ENCODE results near the gene PUS7. TPM values are rescaled to one million over a fixed set of nuclear protein-coding genes. Genes with fewer than 3 reads are reported as not detected.
"Not testable (repeated sequence)": the region's sequence is repeated elsewhere in the genome, so short reads cannot be mapped to it uniquely, and the experiment has no call there.

The PUS7 gene, protein sequence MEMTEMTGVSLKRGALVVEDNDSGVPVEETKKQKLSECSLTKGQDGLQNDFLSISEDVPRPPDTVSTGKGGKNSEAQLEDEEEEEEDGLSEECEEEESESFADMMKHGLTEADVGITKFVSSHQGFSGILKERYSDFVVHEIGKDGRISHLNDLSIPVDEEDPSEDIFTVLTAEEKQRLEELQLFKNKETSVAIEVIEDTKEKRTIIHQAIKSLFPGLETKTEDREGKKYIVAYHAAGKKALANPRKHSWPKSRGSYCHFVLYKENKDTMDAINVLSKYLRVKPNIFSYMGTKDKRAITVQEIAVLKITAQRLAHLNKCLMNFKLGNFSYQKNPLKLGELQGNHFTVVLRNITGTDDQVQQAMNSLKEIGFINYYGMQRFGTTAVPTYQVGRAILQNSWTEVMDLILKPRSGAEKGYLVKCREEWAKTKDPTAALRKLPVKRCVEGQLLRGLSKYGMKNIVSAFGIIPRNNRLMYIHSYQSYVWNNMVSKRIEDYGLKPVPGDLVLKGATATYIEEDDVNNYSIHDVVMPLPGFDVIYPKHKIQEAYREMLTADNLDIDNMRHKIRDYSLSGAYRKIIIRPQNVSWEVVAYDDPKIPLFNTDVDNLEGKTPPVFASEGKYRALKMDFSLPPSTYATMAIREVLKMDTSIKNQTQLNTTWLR
- 5.2 TPM for total RNA-seq
- long read RNA-seq, transcript PUS7-202 (16 exons, 2,356 nt), result major isoform, 9 of 11 reads
- long read RNA-seq, partial matches to known transcripts, result 2 of 11 reads
- long read RNA-seq, other reads (novel, unspliced or antisense), result 0 of 11 reads

DNA sequence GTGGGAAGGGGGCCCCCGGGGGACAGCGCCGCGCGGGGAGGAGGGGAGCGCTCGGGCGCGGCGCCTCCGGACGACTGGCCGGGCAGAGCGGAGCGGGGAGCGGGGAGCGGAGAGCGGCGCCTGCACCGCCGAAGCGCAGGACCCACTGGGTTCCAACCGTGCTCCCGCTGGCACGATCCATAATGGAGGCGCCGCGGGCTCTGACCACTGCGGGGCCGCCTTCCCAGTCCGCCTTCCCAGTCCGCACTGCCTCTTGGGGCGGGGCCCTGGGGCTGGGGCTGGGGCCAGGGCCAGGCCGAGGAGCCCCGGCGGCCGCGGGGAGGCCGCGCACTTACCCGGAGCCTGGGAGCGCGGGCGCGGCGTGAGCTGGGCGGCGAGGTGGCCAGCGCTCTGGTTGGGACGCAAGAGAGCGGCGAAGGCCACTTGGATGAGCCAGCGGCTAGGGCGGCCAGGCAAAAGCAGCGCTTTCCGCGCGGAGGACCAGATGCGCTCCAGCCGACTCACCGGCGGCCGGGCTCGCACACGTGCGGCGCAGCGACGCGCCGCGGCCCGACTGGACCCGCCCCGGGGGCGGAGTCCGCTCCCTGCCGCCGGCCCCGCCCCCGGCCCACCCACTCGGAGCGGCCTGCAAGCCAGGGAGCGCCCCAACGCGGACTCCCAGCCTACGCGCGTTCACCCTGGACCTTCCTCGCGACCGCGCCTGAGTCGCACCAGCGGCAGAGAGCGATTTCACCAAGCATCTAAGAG, at the start of gene PUS7:
Gene PUS7 (minus strand): TSS at position 555 of the 747 bp plus-strand sequence. CDS start 13,759 bp downstream, outside the sequence.
- ATAC-seq (ENCODE audit: poor library complexity) (peak; percentile 98), DNase-seq (peak; percentile 92)
- intact Hi-C loops (cut with DNase I), result no loop called here

DNA sequence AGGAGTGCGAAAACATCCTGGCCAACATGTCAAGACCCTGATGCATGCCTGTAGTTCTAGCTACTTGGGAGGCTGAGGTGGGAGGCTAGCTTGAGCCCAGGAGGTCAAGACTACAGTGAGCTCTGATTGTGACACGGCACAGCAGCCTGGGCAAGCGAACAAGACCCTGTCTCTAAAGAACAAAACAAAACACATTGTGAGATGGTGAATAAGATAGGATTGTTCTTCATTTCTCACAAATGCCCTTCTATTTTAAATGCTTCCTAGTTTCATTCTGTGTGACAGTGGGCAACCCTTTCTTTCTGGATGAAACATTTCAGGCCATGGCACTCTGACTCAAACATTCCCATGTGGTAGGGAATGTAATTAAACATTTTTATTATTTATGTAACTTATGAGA, 45.8 kb upstream of the PUS7 start:
- DNase-seq, result no peak
- no peak for ATAC-seq (ENCODE audit: poor library complexity)
- intact Hi-C loops (cut with DNase I), result no loop called here

DNA sequence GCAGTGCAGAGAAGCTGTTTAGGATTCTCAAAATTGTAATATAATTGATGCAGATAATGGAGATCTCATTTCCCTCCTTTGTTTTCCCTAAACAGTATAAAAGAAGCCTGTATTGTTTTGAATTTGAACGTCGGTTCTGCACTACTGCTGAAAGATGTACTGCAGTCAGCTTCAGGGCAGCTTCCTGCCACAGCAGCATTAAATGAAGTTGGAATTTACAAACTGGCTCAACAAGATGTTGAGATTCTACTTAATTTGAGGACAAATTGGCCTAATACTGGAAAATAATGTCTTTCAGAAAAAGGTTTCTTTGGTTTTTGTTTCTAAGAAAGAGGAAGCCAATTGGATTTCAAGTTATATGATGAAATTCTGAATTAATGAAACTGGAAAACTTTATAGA, 45.0 kb upstream of the PUS7 start:
- intact Hi-C loops (cut with DNase I), result no loop called here
- ATAC-seq (ENCODE audit: poor library complexity), result no peak

DNA sequence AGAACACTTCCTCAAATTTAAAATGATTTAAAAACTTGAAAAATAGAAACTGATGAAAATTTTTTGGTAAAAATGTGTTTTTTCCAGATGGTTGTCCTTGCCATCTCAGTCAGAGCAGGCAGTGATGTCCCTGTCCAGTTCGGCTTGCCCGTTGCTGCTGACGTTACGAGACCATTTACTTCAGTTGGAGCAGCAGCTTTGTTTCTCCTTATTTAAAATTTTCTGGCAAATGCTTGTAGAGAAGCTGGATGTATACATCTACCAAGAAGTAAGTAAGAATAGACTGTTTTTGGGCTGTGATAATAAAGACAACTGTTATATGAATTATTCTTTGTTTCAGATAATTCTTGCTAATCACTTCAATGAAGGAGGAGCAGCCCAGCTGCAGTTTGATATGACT, 43.1 kb upstream of the PUS7 start:
- intact Hi-C loops (cut with DNase I), result no loop called here
- ATAC-seq (ENCODE audit: poor library complexity), result no peak
- DNase-seq, result no peak

More for the DNA sequence above, 45.0 kb upstream of the PUS7 start:
- no peak for DNase-seq

DNA sequence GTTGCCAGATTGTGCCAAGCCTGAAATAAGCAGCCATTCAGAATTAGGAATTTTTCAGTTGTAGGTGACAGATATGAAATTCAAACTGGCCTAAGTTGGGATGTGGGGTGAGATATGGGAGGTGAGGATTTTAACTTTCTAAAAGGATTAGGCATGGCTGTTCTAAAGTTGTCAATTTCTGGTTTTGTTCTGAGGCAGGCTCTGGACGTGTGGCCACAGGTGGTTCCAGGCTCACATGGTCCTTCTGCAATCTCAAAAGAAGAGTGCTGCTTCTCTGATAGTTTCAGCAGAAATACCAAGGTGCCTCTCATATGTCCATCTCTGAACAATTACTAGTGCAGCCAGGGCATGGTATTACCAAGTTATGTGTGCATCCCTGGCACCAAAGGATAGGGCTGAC, 37.9 kb upstream of the PUS7 start:
- DNase-seq, result no peak
- intact Hi-C loops (cut with DNase I), result no loop called here
- no peak for ATAC-seq (ENCODE audit: poor library complexity)

DNA sequence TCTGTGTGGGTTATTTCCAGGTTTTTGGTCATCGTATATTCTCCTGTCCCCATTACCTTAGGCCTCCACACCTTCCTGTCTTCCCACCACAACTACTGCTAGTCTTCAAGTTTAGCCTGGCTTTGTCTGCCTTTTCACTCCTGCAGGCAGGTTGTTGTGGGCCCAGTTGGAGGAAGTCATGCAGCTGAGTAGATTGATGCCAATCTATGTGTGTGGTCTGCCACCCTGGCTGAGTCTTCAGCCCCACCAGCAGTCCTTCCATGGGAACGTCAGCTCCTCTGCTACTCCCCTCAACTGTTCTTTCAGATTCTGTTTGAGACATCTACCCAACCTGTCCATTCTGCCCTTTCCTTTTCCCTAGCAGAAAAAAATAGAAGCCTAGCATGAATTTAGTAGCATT, 16.3 kb upstream of the PUS7 start:
- intact Hi-C loops (cut with DNase I), result no loop called here
- DNase-seq, result no peak
- ATAC-seq (ENCODE audit: poor library complexity), result no peak

DNA sequence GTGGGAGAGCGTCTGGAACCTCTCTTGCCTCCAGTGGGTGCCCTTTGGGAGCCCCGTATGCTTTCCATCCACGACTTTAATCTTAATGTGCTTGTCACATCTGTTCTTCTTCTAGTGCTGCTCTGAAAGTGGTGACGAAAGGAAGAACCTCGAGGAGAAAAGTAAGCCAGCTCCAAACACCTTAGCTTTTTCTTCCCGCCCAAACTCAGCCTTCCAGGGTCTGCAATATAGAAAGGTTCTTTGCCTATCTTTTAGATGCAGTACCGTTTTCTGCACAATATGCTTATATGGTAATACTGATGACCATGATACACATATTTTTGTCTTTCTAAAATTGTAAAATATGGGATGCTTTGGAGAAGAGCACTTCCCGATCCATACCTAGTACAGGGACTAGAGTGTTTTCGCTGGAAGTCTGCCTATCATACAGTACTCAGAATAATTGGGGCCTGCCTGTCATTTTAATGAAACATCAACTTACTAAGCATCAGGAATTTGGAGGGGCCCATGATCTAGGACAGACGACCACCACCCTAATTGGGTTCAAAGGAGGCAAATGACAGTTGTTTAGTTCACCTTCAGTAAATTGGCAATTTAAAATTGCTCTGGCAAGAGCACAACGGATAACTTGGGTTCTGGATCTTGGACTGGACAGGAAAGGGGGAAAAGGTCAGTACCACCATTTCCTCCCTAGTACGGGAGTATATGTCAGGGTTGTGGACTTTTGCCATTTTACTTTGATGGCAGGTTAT, 10.8 kb upstream of the PUS7 start:
- no peak for ATAC-seq (ENCODE audit: poor library complexity)
- no peak for DNase-seq
- intact Hi-C loops (cut with DNase I), result no loop called here

DNA sequence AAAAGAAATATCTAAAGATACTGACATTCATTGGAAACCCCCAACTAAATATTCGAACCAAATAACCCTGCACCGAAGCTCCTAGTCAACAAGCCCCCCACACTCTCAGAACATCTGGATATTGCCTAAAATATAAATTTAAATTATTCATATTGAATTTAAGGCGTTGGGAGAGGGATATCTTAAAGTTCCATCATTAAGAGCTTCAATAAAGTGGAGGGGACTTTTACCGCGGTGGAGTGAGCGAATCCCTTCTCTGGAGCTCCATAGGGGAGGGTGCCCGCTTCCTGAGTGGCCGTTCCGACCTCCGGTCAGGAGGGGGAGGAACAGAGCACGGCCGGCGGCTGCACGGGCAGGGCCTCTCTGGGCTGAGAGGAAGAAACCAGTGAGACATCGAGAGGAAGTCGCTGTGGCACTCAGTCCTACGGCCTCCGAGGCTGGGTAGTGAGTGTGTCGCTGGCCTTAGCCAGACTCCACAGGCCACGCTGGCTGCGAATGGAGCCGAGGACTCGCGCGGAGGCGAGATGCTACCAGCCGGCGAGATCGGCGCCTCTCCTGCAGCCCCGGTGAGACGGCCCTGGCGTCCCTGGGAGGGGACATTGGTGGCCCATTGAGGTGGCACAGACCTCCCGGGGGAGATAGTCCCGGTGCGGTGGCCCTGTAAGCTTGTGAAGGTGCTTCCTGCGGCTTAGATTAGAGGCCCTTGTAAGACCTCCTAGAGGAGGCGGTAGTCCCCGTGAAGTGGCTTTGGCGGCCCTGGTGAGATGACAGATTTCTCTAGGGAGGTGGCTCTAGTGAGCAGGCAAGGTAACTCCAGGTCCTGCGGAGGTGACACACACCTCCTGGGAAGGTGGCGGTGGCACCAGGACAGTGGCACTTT, 10.0 kb upstream of the PUS7 start, which contains the start of gene RINT1:
Gene RINT1 (plus strand): TSS at position 410 of the 880 bp plus-strand sequence. CDS start 115 bp downstream, at position 525.
- intact Hi-C loops (cut with DNase I), result no loop called here
- peak; percentile 94 for DNase-seq

DNA sequence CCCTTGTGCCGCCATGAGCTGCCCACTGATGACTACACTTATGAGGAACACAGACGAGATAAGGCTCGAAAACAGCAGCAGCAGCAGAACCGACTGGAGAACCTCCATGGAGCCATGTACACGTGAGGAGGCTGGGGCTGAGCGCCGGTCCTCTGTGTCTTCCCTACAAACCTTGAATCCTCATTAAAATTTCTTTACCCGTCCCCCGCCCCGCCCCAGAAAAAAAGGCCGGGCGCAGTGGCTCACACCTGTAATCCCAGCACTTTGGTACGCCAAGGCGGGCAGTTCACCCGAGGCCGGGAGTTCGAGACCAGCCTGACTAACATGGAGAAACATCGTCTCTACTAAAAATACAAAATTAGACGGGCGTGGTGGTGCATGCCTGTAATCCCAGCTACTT, 8.5 kb upstream of the PUS7 start:
- DNase-seq (no peak), ATAC-seq (ENCODE audit: poor library complexity) (no peak)
- intact Hi-C loops (cut with DNase I), result no loop called here

More for the DNA sequence above, 10.0 kb upstream of the PUS7 start, which contains the start of gene RINT1:
- peak; percentile 100 for ATAC-seq (ENCODE audit: poor library complexity)

DNA sequence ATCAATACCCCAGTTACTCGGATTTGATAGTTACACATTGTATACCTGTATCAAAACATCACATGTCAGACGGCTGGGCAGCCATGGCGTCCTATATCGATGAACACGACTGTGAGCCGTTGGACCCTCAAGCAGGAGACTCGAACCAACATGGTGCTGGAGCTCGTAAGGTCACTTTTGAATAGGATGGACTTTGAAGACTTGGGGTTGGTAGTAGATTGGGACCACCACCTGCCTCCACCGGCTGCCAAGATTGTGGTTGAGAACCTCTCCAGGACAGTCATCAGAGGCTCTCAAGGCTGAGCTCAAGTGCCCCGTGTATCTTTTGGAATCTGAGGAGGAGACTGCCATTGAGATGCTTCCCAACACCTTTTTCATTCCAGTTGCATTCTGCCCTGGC, 8.1 kb upstream of the PUS7 start:
- intact Hi-C loops (cut with DNase I), result no loop called here
- ATAC-seq (ENCODE audit: poor library complexity) (no peak), DNase-seq (no peak)

DNA sequence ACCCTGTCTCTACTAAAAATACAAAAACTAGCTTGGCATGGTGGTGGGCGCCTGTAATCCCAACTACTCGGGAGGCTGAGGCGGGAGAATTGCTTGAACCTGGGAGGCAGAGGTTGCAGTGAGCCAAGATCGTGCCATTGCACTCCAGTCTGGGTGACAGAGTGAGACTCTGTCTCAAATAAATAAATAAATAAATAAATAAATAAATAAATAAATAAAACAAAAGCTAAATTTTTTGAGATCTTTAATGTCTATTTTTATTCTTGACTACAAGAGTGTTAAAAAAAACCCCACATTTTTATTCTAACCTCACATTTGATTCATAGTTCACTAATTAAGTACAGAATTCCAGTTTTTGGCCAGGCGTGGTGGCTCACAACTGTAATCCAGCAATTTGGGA, 5.7 kb upstream of the PUS7 start:
- intact Hi-C loops (cut with DNase I); DNase-seq; ATAC-seq (ENCODE audit: poor library complexity): not testable (repeated sequence)

DNA sequence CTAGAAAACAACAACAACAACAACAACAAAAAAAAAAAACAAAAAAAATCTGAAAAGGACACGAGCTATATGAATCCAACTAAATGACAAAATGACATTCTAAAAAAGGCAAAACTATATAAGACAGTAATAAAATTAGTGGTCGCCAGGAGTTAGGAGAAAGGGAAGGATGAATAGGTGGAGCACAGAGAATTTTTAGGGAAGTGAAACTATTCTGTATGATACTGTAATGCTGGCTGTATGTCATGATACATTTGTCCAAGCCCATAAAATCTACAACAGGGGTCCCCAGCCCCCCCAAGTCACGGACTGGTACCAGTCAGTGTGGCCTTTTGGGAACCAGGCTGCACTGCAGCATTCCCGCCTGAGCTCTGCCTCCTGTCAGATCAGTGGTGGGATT, 2.8 kb upstream of the PUS7 start:
- DNase-seq, result no peak
- no peak for ATAC-seq (ENCODE audit: poor library complexity)
- intact Hi-C loops (cut with DNase I), result no loop called here

DNA sequence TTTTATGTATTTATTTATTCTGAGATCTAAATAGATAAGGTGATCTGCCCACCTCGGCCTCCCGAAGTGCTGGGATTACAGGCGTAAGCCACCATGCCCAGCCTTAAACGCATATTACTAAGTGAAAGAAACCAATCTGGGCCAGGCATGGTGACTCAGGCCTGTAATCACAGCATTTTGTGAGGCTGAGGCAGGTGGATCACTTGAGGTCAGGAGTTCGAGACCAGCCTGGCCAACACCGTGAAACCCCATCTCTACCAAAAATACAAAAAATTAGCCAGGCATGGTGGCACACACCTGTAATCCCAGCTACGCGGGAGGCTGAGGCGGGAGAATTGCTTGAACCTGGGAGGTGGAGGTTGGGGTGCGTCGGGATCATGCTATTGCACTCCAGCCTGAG, 2.4 kb upstream of the PUS7 start:
- DNase-seq; ATAC-seq (ENCODE audit: poor library complexity); intact Hi-C loops (cut with DNase I): not testable (repeated sequence)

DNA sequence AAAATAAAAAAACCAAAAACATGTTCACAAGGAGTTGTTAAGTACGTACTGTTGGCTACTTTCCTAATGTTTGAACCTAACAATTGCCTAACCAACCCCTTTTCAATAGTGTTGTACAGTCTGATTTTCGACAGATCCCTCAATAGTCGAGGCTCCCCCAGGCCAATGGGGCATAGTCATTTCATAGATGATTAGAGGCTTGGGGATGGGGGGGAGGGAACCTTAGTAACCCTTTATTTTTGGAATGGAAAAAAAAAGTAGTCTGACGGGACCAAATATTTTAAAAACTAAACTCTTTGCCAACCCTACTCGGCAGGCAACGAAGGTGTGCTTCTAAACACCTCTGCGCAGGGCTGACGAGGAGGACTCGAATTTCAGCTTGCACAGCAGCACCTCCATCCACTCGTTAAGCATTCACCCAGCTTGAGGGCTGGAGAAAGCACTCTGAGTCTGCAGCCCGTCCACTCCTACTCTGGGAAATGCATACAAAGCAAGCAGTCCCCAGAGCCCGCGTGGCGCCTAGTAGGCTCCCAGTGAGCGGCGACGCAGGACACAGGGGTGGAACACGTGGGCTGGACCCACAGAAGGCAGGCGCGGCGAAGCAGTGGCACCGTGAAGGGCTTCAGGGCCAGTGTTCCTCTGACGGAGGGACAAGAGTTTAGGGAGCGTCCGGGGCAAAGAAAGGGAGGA, 899 bp downstream of the PUS7 start:
- peak; percentile 84 for DNase-seq
- ATAC-seq (ENCODE audit: poor library complexity), result peak; percentile 66
- intact Hi-C loops (cut with DNase I), result no loop called here

DNA sequence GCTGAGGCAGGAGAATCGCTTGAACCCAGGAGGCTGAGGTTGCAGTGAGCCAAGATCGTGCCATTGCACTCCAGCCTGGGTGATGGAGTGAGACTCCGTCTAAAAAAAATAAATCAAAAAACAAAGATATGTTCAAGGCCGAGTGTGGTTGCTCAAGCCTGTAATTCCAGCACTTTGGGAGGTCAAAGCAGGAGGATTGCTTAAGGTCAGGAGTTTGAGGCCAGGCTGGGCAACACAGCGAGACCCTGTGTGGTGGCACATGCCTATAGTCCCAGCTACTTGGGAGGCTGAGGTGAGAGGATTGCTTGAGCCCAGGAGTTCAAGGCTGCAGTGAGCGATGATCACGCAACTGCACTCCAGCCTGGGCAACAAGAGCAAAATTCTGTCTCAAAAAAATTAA, 1.5 kb downstream of the PUS7 start:
- DNase-seq; ATAC-seq (ENCODE audit: poor library complexity); intact Hi-C loops (cut with DNase I): not testable (repeated sequence)

DNA sequence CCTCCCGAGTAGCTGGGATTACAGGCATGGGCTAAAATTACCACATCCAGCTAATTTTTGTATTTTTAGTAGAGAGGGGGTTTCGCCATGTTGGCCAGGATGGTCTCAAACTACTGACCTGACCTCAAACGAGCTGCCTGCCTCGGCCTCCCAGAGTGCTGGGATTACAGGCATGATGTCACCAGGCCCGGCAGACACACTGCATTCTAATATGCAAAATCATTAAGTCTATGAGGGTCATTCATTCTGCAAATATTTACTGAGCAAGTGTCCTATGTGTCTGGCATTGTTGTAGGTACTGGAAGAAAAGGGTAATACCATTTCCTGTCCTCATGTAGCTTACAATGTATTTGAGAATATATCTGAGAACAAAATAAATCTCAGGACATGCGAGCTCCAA, 2.7 kb downstream of the PUS7 start:
- ATAC-seq (ENCODE audit: poor library complexity), result no peak
- DNase-seq, result no peak
- intact Hi-C loops (cut with DNase I), result no loop called here

DNA sequence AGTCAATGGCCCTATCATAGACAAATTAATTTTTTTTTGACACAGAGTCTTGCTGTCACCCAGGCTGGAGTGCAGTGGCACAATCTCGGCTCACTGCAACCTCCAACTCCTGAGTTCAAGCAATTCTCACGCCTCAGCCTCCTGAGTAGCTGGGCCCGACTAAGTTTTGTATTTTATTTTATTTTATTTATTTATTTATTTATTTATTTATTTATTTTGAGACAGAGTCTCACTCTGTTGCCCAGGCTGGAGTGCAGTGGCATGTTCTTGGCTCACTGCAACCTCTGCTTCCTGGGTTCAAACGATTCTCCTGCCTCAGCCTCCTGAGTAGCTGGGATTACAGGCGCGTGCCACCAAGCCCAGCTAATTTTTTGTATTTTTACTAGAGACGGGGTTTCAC, 6.5 kb downstream of the PUS7 start:
- DNase-seq; intact Hi-C loops (cut with DNase I): not testable (repeated sequence)

More for the DNA sequence above, 6.5 kb downstream of the PUS7 start:
- not testable (repeated sequence) for ATAC-seq (ENCODE audit: poor library complexity)

All from Right ventricle myocardium superior (tissue), 1 donor.